Lower leg skin (tissue), 3 donors: ENCODE data around the gene DHRS2.

Experiments
- CTCF ChIP-seq, 3 donors: fragments of 450-650 bp; IDR thresholded peaks; one replicate each; pipeline ENCODE4 v1.5.1; 2016; ENCODE audit warnings: antibody characterized with exemption in 3 of 3, mild to moderate bottlenecking in 3 of 3, moderate library complexity in 2 of 3
- POLR2A ChIP-seq, 2 donors: fragments of 450-650 bp; IDR thresholded peaks; one replicate each; pipeline ENCODE4 v1.6.1; 2016 to 2017; ENCODE audit warnings: antibody characterized with exemption in 2 of 2, mild to moderate bottlenecking in 1 of 2, moderate library complexity in 1 of 2

- TF ChIP-seq POLR2A (IDR thresholded peaks at IDR 0.05) (no peak), CTCF (IDR thresholded peaks at IDR 0.05) (no peak)
These were observed 10.7 kb downstream of the DHRS2 start for GRCh38 chr14:23646648-23647549.
